Panc1 (cell line): ENCODE measurements around the gene ABCC10.

Experiments used
- TCF7L2 ChIP-seq: IDR thresholded peaks from 2 replicates; pipeline ENCODE4 v1.6.1; 2011; ENCODE audit warnings: mild to moderate bottlenecking, low read depth, low read length, inconsistent platforms
- TF ChIP-seq, protein P1 (sequence below): fragments of 450-650 bp; IDR thresholded peaks from 2 replicates; pipeline ENCODE4 v1.5.1; 2017; ENCODE audit warnings: mild to moderate bottlenecking

GRCh38 chr6:43471399-43471798 lies 44.1 kb downstream of the ABCC10 start:
- TF ChIP-seq TCF7L2, result no peak
- TF ChIP-seq, protein P1, sequence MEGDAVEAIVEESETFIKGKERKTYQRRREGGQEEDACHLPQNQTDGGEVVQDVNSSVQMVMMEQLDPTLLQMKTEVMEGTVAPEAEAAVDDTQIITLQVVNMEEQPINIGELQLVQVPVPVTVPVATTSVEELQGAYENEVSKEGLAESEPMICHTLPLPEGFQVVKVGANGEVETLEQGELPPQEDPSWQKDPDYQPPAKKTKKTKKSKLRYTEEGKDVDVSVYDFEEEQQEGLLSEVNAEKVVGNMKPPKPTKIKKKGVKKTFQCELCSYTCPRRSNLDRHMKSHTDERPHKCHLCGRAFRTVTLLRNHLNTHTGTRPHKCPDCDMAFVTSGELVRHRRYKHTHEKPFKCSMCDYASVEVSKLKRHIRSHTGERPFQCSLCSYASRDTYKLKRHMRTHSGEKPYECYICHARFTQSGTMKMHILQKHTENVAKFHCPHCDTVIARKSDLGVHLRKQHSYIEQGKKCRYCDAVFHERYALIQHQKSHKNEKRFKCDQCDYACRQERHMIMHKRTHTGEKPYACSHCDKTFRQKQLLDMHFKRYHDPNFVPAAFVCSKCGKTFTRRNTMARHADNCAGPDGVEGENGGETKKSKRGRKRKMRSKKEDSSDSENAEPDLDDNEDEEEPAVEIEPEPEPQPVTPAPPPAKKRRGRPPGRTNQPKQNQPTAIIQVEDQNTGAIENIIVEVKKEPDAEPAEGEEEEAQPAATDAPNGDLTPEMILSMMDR, result no peak
